Endodermal cell (in vitro differentiated cells): ENCODE measurements around the gene PLEKHG2. TPM values are rescaled to one million over a fixed set of nuclear protein-coding genes. Genes with fewer than 3 reads are reported as not detected.

Source experiments
- DNase-seq: peaks from one replicate; pipeline ENCODE4 v3.0.0-alpha.2; 2017
- H3K27ac ChIP-seq: 2 replicates; pipeline ENCODE4 v1.5.1; 2013; ENCODE audit warnings: mild to moderate bottlenecking, low read depth, low read length, moderate library complexity
- H3K27me3 ChIP-seq: 2 replicates; pipeline ENCODE4 v1.6.1; 2013; ENCODE audit warnings: mild to moderate bottlenecking, low read length, moderate library complexity; ENCODE audit not compliant: insufficient read depth, control insufficient read depth, poor library complexity, severe bottlenecking
- H3K36me3 ChIP-seq: 2 replicates; pipeline ENCODE4 v1.7.0; 2013; ENCODE audit warnings: mild to moderate bottlenecking, low read length, moderate library complexity; ENCODE audit not compliant: control insufficient read depth, insufficient read depth
- H3K4me1 ChIP-seq: one replicate; pipeline ENCODE4 v1.7.0; 2013; ENCODE audit warnings: low read length; ENCODE audit not compliant: control insufficient read depth, insufficient read depth
- H3K4me3 ChIP-seq: 2 replicates; pipeline ENCODE4 v1.5.1; 2013; ENCODE audit warnings: mild to moderate bottlenecking, low read length, moderate library complexity
- H3K9ac ChIP-seq: 2 replicates; pipeline ENCODE4 v1.6.1; 2013; ENCODE audit warnings: mild to moderate bottlenecking, low read length, moderate library complexity; ENCODE audit not compliant: poor library complexity, severe bottlenecking; ENCODE audit errors: extremely low read depth
- H3K9me3 ChIP-seq: 2 replicates; pipeline ENCODE4 v1.6.1; 2013; ENCODE audit warnings: mild to moderate bottlenecking, low read length, moderate library complexity; ENCODE audit not compliant: control insufficient read depth
- H3K27ac Mint-ChIP-seq: 2 replicates; pipeline ENCODE4 v1.8.0; 2020; ENCODE audit warnings: mixed read lengths
- H3K27me3 Mint-ChIP-seq: 2 replicates; pipeline ENCODE4 v1.8.0; 2021; ENCODE audit warnings: mild to moderate bottlenecking, mixed read lengths; ENCODE audit not compliant: insufficient read depth
- H3K36me3 Mint-ChIP-seq: 2 replicates; pipeline ENCODE4 v1.8.0; 2020; ENCODE audit warnings: low read depth, mixed read lengths
- H3K4me1 Mint-ChIP-seq: 2 replicates; pipeline ENCODE4 v1.8.0; 2020; ENCODE audit warnings: mixed read lengths
- H3K4me3 Mint-ChIP-seq: 2 replicates; pipeline ENCODE4 v1.8.0; 2020; ENCODE audit warnings: mild to moderate bottlenecking, moderate library complexity, mixed read lengths
- H3K9me3 Mint-ChIP-seq: 2 replicates; pipeline ENCODE4 v1.8.0; 2020; ENCODE audit warnings: mild to moderate bottlenecking, mixed read lengths
- WGBS, 2 experiments: methylation state at CpG; one replicate each; pipeline versions ENCODE4 v1.1.5 to v1.1.7; 2013; ENCODE audit warnings: missing lambda C conversion rate in 2 of 2, mixed read lengths in 1 of 2; ENCODE audit not compliant: insufficient coverage in 1 of 2, insufficient read length in 1 of 2; 5-methylcytosine and 5-hydroxymethylcytosine counted together
- microRNA-seq: library from miRNA; unstranded; fragments of <30 nt; microRNA quantifications from one replicate; pipeline ENCODE4 v1.2.0, GENCODE V29; 2020; ENCODE audit warnings: borderline microRNAs expressed
- total RNA-seq, 2 donors: library from RNA; stranded (reverse); fragmentation: NEBNext Ultra II Directional in 1 of 2; extraction: Animal tissue kit (Norgen Biotek cat#: 25700) in 1 of 2; gene quantifications; 2 replicates in 1 of 2; 3 replicates in 1 of 2; pipeline ENCODE4 v1.2.1, GENCODE V29; 2021
- TF ChIP-seq, protein P1 (sequence below): fragments of 200-600 bp; sonication (generic); conservative IDR thresholded peaks from 2 replicates; pipeline ENCODE4 v1.5.0; 2021; ENCODE audit warnings: antibody characterized with exemption, mild to moderate bottlenecking

The PLEKHG2 gene
- total RNA-seq, 2 donors from 2014 or later, result 127 to 160 TPM

DNA sequence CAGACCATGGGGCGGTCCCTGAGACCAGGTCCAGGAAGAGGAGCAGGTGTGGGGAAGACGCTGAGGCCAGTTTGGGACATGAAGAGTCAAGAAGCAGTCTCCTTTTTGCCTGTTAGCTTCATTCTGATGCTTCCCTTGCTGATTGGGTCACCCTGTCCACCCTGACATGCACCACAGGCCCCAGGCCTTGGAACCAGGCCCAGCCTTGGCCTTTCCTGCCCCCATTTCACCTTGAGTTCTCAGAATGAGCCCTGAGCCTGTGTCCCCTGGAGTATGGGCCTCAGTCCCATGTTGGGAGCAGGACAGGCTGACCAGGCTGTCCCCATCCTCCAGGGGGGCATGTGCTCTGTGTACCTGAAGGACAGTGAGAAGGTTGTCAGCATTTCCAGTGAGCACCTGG lies 63.3 kb downstream of the PLEKHG2 start:
- no peaks in the 10 kb centered on the region for H3K27me3 ChIP-seq
- H3K9me3 ChIP-seq, result no peaks in the 10 kb centered on the region
- H3K27me3 Mint-ChIP-seq, result no peaks in the 10 kb centered on the region
- H3K36me3 ChIP-seq, result peaks cover 53% of the 10 kb centered on the region
- H3K9ac ChIP-seq, result no peak overlapping the region
- TF ChIP-seq, protein P1, sequence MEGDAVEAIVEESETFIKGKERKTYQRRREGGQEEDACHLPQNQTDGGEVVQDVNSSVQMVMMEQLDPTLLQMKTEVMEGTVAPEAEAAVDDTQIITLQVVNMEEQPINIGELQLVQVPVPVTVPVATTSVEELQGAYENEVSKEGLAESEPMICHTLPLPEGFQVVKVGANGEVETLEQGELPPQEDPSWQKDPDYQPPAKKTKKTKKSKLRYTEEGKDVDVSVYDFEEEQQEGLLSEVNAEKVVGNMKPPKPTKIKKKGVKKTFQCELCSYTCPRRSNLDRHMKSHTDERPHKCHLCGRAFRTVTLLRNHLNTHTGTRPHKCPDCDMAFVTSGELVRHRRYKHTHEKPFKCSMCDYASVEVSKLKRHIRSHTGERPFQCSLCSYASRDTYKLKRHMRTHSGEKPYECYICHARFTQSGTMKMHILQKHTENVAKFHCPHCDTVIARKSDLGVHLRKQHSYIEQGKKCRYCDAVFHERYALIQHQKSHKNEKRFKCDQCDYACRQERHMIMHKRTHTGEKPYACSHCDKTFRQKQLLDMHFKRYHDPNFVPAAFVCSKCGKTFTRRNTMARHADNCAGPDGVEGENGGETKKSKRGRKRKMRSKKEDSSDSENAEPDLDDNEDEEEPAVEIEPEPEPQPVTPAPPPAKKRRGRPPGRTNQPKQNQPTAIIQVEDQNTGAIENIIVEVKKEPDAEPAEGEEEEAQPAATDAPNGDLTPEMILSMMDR, result no peak
- peaks cover 11% of the 10 kb centered on the region for H3K4me1 Mint-ChIP-seq
- H3K36me3 Mint-ChIP-seq, result peaks cover 48% of the 10 kb centered on the region
- H3K4me3 ChIP-seq, result no peak overlapping the region
- no peaks in the 10 kb centered on the region for H3K4me1 ChIP-seq
- no peak overlapping the region for H3K27ac ChIP-seq
- no peak overlapping the region for H3K27ac Mint-ChIP-seq
- DNase-seq, result no peak
- H3K9me3 Mint-ChIP-seq, result no peaks in the 10 kb centered on the region
- no peak overlapping the region for H3K4me3 Mint-ChIP-seq
- WGBS, 2 experiments, result 100% methylated on average over 2 of the region's 2 CpGs

Small RNA genes within 50 kb of the gene (microRNA-seq; reads per million reads assigned to microRNA genes)
- not detected for gene MIR4530

Other genes starting within 250 kb of the PLEKHG2 start
- gene NCCRP1, start 215.7 kb upstream of the PLEKHG2 start, total RNA-seq, result under 1 TPM; 0.40 to 0.53 TPM
- not detected for gene SYCN, start 208.4 kb upstream of the PLEKHG2 start, total RNA-seq
- not detected for gene IFNL3, start 167.7 kb upstream of the PLEKHG2 start, total RNA-seq
- gene IFNL4, start 163.8 kb upstream of the PLEKHG2 start, total RNA-seq, result not detected
- not detected for gene IFNL2, start 144.3 kb upstream of the PLEKHG2 start, total RNA-seq
- not detected for gene IFNL1, start 116.3 kb upstream of the PLEKHG2 start, total RNA-seq
- 1 to 10 TPM; 1.5 to 4.0 TPM for gene LRFN1, start 91.8 kb upstream of the PLEKHG2 start, total RNA-seq
- not detected for gene GMFG, start 76.6 kb upstream of the PLEKHG2 start, total RNA-seq
- 100 to 1,000 TPM; 155 to 159 TPM for gene SAMD4B, start 70.2 kb upstream of the PLEKHG2 start, total RNA-seq
- 10 to 100 TPM; 28.4 to 28.8 TPM for gene PAF1, start 21.6 kb upstream of the PLEKHG2 start, total RNA-seq
- gene MED29, start 21.3 kb upstream of the PLEKHG2 start, total RNA-seq, result 10 to 100 TPM; 32.6 to 38.9 TPM
- gene ZFP36, start 5.8 kb upstream of the PLEKHG2 start, total RNA-seq, result 10 to 100 TPM; 16.1 to 23.4 TPM
- gene RPS16, start 23.3 kb downstream of the PLEKHG2 start, total RNA-seq, result 1,000 to 10,000 TPM; 1,674 to 1,990 TPM
- gene SUPT5H, start 32.9 kb downstream of the PLEKHG2 start, total RNA-seq, result 100 to 1,000 TPM; 130 to 139 TPM
- gene TIMM50, start 68.2 kb downstream of the PLEKHG2 start, total RNA-seq, result 10 to 100 TPM; 87.8 to 94.6 TPM
- gene DLL3, start 86.3 kb downstream of the PLEKHG2 start, total RNA-seq, result 1 to 10 TPM; 2.0 to 4.3 TPM
- 10 to 100 TPM in 1 of 2 donors, 1 to 10 TPM in 1; 8.7 to 15.3 TPM for gene SELENOV, start 102.5 kb downstream of the PLEKHG2 start, total RNA-seq
- gene EID2B, start 120.2 kb downstream of the PLEKHG2 start, total RNA-seq, result 1 to 10 TPM; 1.2 to 3.8 TPM
- 10 to 100 TPM; 24.0 to 29.7 TPM for gene EID2, start 127.5 kb downstream of the PLEKHG2 start, total RNA-seq
- not detected for gene LGALS13, start 189.9 kb downstream of the PLEKHG2 start, total RNA-seq
- not detected for gene LGALS16, start 243.2 kb downstream of the PLEKHG2 start, total RNA-seq